Brain microvascular endothelial cell (primary cell): ENCODE measurements around the gene ENTPD6.
"Not testable (repeated sequence)": the region's sequence is repeated elsewhere in the genome, so short reads cannot be mapped to it uniquely, and the experiment has no call there.

ENCODE experiments used
- DNase-seq: peaks from one replicate; pipeline ENCODE4 v3.0.0-alpha.2; 2020
- H3K27ac ChIP-seq: fragments of 250-450 bp; sonication (Bioruptor Pico); 2 replicates; pipeline ENCODE4 v1.5.1; 2020; ENCODE audit warnings: mild to moderate bottlenecking, moderate library complexity
- H3K27me3 ChIP-seq: fragments of 250-450 bp; sonication (Bioruptor Pico); replicated peaks from 2 replicates; pipeline ENCODE4 v1.5.1; 2020; ENCODE audit warnings: mild to moderate bottlenecking
- H3K36me3 ChIP-seq: fragments of 250-450 bp; sonication (Bioruptor Pico); replicated peaks from 2 replicates; pipeline ENCODE4 v1.5.1; 2020; ENCODE audit warnings: mild to moderate bottlenecking
- H3K4me3 ChIP-seq: 2 replicates; pipeline ENCODE4 v1.5.1; 2011; ENCODE audit warnings: low read depth, mild to moderate bottlenecking, control low read depth, low read length, moderate library complexity
- in situ Hi-C: cut with HindIII; loops from 2 replicates; pipeline ENCODE4 v1.10.0; 2017; ENCODE audit warnings: low sequenced_read_pairs, low pct_ligation_motif_present
- TF ChIP-seq, protein P1 (sequence below): IDR thresholded peaks from 2 replicates; pipeline ENCODE4 v1.5.1; 2011; ENCODE audit warnings: low read depth, mild to moderate bottlenecking, moderate library complexity, low read length, control low read depth, inconsistent platforms; ENCODE audit errors: missing control alignments

ENTPD6 gene

DNA sequence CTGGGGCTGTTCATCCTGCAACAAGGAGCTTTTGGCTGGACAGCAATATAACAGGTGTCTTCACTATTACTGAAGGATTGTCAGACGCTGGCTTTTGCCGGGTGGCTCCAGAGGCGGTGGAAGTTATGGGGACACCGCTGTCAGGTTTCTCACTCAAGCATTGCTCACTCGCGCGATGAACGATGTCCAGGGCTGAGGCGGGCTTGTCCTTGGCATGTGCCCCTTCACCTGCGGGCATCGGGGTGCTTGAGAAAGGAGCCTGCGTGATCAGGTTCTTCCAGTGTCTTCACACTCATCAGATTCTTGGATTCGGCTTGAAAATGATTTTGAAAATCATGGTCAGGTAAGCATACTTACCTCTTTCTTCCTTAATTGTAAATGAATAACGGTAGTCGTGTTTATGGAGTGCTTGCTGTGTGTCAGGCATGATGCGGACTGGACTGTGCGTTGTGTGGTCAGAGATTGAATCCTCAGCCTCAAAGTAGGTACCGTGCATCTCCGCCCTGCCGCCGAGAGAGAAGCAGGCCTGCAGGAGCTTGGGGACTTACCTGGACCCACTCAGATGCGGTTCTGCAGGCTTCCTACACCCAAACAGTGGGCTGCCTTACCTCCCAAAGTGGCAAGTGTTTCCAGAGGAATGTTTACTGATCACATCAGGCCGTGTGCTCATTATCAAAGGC is 34.1 kb downstream of the ENTPD6 start:
- no peaks in the 10 kb centered on the region for H3K27me3 ChIP-seq
- TF ChIP-seq, protein P1, sequence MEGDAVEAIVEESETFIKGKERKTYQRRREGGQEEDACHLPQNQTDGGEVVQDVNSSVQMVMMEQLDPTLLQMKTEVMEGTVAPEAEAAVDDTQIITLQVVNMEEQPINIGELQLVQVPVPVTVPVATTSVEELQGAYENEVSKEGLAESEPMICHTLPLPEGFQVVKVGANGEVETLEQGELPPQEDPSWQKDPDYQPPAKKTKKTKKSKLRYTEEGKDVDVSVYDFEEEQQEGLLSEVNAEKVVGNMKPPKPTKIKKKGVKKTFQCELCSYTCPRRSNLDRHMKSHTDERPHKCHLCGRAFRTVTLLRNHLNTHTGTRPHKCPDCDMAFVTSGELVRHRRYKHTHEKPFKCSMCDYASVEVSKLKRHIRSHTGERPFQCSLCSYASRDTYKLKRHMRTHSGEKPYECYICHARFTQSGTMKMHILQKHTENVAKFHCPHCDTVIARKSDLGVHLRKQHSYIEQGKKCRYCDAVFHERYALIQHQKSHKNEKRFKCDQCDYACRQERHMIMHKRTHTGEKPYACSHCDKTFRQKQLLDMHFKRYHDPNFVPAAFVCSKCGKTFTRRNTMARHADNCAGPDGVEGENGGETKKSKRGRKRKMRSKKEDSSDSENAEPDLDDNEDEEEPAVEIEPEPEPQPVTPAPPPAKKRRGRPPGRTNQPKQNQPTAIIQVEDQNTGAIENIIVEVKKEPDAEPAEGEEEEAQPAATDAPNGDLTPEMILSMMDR, result no peak

DNA sequence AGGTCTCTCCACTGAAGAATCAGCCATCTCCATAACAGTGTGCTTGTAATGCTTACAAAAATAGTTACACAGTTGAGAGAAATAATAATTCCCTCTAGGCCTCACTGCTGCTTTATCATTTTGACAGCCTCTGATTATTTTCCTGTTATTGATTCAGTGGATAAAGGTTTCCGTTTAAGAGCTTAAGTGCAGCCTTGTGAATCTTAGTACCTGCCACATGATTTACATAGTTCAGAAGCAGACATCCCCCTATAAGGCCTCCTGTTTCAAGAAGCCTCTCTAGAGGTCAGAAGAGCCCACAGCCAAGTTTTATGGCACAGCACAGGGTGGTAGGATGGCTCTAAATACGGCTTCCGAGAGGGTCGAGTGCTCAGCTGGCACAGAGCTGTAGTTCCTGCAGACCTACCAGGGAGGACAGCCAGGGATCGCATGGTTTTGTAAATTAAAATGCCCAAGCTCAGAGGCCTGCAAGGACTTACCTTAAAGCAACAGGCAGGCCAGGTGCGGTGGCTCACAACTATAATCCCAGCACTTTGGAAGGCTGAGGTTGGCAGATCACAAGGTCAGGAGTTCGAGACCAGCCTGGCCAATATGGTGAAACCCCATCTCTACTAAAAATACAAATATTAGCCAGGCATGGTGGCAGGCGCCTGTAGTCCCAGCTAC is 34.8 kb downstream of the ENTPD6 start:
- no peaks in the 10 kb centered on the region for H3K27me3 ChIP-seq
- in situ Hi-C loops, result no loop called here
- no peak overlapping the region for H3K4me3 ChIP-seq
- H3K36me3 ChIP-seq, result peaks cover 2% of the 10 kb centered on the region
- no peak for DNase-seq
- TF ChIP-seq, protein P1, result no peak
- no peak overlapping the region for H3K27ac ChIP-seq

More for the DNA sequence above, 34.1 kb downstream of the ENTPD6 start:
- DNase-seq, result no peak
- Histone ChIP-seq H3K4me3 (no peak overlapping the region), H3K27ac (no peak overlapping the region), H3K36me3 (peaks cover 2% of the 10 kb centered on the region)
- in situ Hi-C loops, result no loop called here

GRCh38 chr20:25233016-25233772 is 37.7 kb downstream of the ENTPD6 start:
- TF ChIP-seq, protein P1, result no peak
- no peaks in the 10 kb centered on the region for H3K27me3 ChIP-seq
- H3K27ac ChIP-seq, result peak overlapping the region; percentile 35
- DNase-seq, result peak; percentile 54
- H3K36me3 ChIP-seq, result no peaks in the 10 kb centered on the region
- in situ Hi-C loops, result no loop called here
- no peak overlapping the region for H3K4me3 ChIP-seq

DNA sequence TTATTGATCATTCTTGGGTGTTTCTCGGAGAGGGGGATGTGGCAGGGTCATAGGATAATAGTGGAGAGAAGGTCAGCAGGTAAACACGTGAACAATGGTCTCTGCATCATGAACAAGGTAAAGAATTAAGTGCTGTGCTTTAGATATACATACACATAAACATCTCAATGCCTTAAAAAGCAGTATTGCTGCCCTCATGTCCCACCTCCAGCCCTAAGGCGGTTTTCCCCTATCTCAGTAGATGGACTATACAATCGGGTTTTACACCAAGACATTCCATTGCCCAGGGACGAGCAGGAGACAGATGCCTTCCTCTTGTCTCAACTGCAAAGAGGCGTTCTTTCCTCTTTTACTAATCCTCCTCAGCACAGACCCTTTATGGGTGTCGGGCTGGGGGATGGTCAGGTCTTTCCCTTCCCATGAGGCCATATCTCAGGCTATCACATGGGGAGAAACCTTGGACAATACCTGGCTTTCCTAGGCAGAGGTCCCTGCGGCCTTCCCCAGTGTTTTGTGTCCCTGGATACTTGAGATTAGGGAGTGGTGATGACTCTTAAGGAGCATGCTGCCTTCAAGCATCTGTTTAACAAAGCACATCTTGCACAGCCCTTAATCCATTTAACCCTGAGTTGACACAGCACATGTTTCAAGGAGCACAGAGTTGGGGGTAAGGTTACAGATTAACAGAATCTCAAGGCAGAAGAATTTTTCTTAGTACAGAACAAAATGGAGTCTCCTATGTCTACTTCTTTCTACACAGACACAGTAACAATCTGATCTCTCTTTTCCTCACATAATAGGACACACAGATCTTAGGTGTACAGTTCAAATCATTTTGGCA is 38.7 kb downstream of the ENTPD6 start:
- H3K36me3 ChIP-seq, H3K4me3 ChIP-seq, DNase-seq, H3K27me3 ChIP-seq, in situ Hi-C loops: not testable (repeated sequence)
- H3K27ac ChIP-seq, result peak overlapping the region; percentile 35

GRCh38 chr20:25236450-25237304 is 41.2 kb downstream of the ENTPD6 start:
- no peaks in the 10 kb centered on the region for H3K27me3 ChIP-seq
- in situ Hi-C loops, result no loop called here
- no peak overlapping the region for H3K4me3 ChIP-seq
- no peak for DNase-seq
- TF ChIP-seq, protein P1, result no peak
- H3K27ac ChIP-seq, result peak overlapping the region; percentile 99
- H3K36me3 ChIP-seq, result no peaks in the 10 kb centered on the region
